ENCODE data around the gene NFATC2.

GRCh38 chr20:51345601-51346101 is 196.9 kb downstream of the NFATC2 start:
- TF ChIP-seq CTCF (IDR thresholded peaks at IDR 0.05; ENCODE audit: insufficient read depth, low read length) (no peak), REST (IDR thresholded peaks at IDR 0.05; ENCODE audit: insufficient replicate concordance, low read depth) (no peak), POLR2AphosphoS5 (IDR thresholded peaks at IDR 0.05; ENCODE audit: low read depth) (no peak), GABPA (IDR thresholded peaks at IDR 0.05; ENCODE audit: low read depth) (no peak)

All from HL-60 (cell line).